Left lung (tissue), 10 donors: ENCODE results near the gene PDIA2. TPM values are rescaled to one million over a fixed set of nuclear protein-coding genes. Genes with fewer than 3 reads are reported as not detected.

Experiments used
- ATAC-seq: fragments of 200-7000 bp; cut with Tn5 transposase; one replicate; pipeline ENCODE4 v1.9.1; 2020; ENCODE audit warnings: moderate library complexity
- DNase-seq, 4 donors: peaks; one replicate each; pipeline ENCODE4 v3.0.0-alpha.2; 2013 to 2020
- H3K27ac ChIP-seq, 2 donors: fragments of 200-600 bp; sonication (generic) in 1 of 2; one replicate each; pipeline versions ENCODE4 v1.5.0 to v1.8.0; 2020 to 2021
- H3K27me3 ChIP-seq, 2 donors: fragments of 200-600 bp; sonication (generic) in 1 of 2; one replicate each; pipeline versions ENCODE4 v1.5.0 to v1.8.0; 2020 to 2021
- H3K36me3 ChIP-seq, 2 donors: fragments of 200-600 bp; sonication (generic) in 1 of 2; one replicate each; pipeline versions ENCODE4 v1.5.0 to v1.8.0; 2020 to 2021
- H3K4me1 ChIP-seq, 2 donors: fragments of 200-600 bp; one replicate each; pipeline ENCODE4 v1.8.0; 2021
- H3K4me3 ChIP-seq, 2 donors: fragments of 200-600 bp; sonication (generic) in 1 of 2; one replicate each; pipeline versions ENCODE4 v1.5.0 to v1.8.0; 2020 to 2021; ENCODE audit warnings: mild to moderate bottlenecking in 1 of 2
- H3K9me3 ChIP-seq, 2 donors: fragments of 200-600 bp; sonication (generic) in 1 of 2; one replicate each; pipeline versions ENCODE4 v1.5.0 to v1.8.0; 2020 to 2021
- intact Hi-C, 2 donors: fragments of 100-400 bp; cut with DNase I; formaldehyde crosslinking; loops; one replicate each; pipeline versions ENCODE4 v1.11.2 to v1.14.2; 2022
- polyA plus RNA-seq, 6 donors: library from polyadenylated mRNA; unstranded; fragments of 120-200 nt; gene quantifications; one replicate each; pipeline ENCODE4 v1.2.1, GENCODE V29; 2013; ENCODE audit not compliant: insufficient read length in 6 of 6
- total RNA-seq, 2 donors: library from RNA; stranded (reverse); fragmentation: NEBNext Ultra II Directional; extraction: Animal tissue kit (Norgen Biotek cat#: 25700); gene quantifications; one replicate each; pipeline ENCODE4 v1.2.1, GENCODE V29; 2021
- TF ChIP-seq, protein P1 (sequence below), 2 donors: fragments of 200-600 bp; sonication (generic) in 1 of 2; IDR thresholded peaks; one replicate each; pipeline versions ENCODE4 v1.5.0 to v1.8.0; 2021; ENCODE audit warnings: antibody characterized with exemption in 2 of 2
- donor health status: DM: no; HTN: yes; CAD: no.
- donor health status: DM: no; HTN: no; CAD: no.

Gene PDIA2
- total and polyA plus RNA-seq, 8 donors, result 0.29 to 1.2 (median 0.57) TPM

DNA sequence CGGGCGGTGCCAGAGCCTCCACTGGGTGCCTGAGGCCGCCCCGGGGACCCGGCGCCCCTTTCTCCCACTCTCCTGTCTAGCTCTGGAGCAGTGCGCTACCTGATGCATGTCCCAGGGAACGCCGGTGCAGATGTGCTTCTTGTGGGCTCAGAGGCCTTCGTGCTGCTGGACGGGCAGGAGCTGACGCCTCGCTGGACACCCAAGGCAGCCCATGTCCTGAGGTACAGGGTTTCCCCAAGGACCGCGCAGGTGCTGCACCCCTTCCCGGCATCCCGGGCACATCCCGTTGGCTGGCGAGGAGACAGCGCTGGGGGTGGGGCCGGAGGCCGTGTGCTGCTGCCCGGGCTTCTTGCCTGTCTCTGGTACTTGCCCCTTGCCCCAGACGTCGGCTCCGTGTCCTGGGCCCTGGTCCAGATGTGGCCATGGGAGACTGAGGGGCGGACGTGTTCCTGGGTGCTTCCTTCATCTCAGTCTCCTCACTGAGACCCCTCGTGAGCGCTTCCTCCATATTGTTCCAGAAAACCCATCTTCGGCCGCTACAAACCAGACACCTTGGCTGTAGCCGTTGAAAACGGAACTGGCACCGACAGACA lies 19.7 kb upstream of the PDIA2 start:
- Histone ChIP-seq H3K4me3 (no peak overlapping the region), H3K4me1 (no peaks in the 10 kb centered on the region), H3K36me3 (peaks cover 0 to 66% of the 10 kb centered on the region in 2 donors), H3K27ac (no peak overlapping the region), H3K27me3 (no peaks in the 10 kb centered on the region), H3K9me3 (no peaks in the 10 kb centered on the region)
- TF ChIP-seq, protein P1, sequence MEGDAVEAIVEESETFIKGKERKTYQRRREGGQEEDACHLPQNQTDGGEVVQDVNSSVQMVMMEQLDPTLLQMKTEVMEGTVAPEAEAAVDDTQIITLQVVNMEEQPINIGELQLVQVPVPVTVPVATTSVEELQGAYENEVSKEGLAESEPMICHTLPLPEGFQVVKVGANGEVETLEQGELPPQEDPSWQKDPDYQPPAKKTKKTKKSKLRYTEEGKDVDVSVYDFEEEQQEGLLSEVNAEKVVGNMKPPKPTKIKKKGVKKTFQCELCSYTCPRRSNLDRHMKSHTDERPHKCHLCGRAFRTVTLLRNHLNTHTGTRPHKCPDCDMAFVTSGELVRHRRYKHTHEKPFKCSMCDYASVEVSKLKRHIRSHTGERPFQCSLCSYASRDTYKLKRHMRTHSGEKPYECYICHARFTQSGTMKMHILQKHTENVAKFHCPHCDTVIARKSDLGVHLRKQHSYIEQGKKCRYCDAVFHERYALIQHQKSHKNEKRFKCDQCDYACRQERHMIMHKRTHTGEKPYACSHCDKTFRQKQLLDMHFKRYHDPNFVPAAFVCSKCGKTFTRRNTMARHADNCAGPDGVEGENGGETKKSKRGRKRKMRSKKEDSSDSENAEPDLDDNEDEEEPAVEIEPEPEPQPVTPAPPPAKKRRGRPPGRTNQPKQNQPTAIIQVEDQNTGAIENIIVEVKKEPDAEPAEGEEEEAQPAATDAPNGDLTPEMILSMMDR (IDR thresholded peaks at IDR 0.05), result no peak
- DNase-seq (no peak), ATAC-seq (no peak)
- intact Hi-C loops, result no loop called here

DNA sequence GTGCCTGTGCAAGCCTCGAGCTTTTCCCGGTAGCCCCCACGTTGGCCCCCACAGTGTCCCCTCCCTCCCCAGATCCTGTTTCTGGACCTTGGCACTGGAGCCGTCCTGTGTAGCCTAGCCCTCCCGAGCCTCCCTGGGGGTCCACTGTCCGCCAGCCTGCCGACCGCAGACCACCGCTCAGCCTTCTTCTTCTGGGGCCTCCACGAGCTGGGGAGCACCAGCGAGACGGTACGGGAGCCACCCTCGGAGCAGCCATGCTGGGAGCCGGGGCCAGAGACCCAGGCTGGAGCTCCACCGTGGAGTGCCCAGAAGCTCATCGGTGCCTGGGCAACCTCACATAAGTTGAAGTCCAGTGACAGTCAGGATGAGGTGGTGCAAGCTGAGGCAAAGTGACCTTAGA lies 19.0 kb upstream of the PDIA2 start:
- ATAC-seq, result no peak
- Histone ChIP-seq H3K4me3 (no peak overlapping the region), H3K36me3 (peaks cover 0 to 66% of the 10 kb centered on the region in 2 donors), H3K27ac (no peak overlapping the region), H3K27me3 (no peaks in the 10 kb centered on the region), H3K9me3 (no peaks in the 10 kb centered on the region), H3K4me1 (no peaks in the 10 kb centered on the region)
- DNase-seq, result no peak
- intact Hi-C loops, result no loop called here
- TF ChIP-seq, protein P1 (IDR thresholded peaks at IDR 0.05), result no peak

DNA sequence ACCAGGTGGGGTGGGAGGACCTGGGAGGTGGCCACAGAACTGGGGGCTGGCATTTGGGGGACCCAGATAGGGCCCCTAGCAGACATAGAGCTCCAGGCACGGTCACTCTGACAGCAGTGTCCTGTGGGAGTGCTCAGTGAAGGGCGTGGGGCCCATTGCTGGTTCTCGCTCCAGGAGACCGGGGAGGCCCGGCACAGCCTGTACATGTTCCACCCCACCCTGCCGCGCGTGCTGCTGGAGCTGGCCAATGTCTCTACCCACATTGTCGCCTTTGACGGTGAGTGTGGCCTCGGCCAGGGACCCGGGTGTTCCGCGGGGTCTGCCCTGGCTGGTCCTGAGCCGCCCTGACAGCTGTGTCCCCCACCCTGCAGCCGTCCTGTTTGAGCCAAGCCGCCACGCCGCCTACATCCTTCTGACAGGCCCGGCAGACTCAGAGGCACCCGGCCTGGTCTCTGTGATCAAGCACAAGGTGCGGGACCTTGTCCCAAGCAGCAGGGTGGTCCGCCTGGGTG lies 18.5 kb upstream of the PDIA2 start:
- Histone ChIP-seq H3K36me3 (peaks cover 0 to 60% of the 10 kb centered on the region in 2 donors), H3K4me3 (no peak overlapping the region), H3K9me3 (no peaks in the 10 kb centered on the region), H3K27me3 (no peaks in the 10 kb centered on the region), H3K27ac (no peak overlapping the region), H3K4me1 (no peaks in the 10 kb centered on the region)
- ATAC-seq, result no peak
- intact Hi-C loops, result no loop called here
- no peak for DNase-seq
- TF ChIP-seq, protein P1 (IDR thresholded peaks at IDR 0.05), result no peak

DNA sequence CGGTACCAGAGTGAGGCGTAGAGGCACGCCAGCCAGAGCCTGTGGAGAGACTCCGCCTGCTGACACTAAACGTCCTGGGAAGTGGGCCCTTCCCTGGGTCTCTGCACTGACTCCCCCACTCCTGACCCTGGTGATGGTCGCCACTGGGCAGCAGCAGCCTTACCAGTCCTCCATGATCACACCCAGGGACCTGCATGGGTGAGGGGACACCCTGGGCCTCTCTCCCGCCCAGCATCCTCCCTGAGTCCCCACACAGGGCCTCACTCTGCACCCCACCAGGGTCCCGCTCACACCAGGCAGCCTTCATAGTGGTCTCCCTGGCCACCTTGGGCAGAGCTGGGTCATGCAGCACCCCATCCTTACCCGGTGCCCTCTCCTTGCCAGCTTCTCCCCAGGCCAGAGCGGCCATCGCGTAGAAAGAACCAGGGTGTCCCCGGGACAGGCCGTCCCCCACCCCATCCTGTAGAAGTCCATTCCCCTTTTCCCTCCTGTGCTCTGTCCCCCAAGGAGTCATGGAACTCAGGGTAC lies 17.9 kb upstream of the PDIA2 start:
- no peak overlapping the region for H3K4me3 ChIP-seq
- TF ChIP-seq, protein P1 (IDR thresholded peaks at IDR 0.05), result no peak
- no peaks in the 10 kb centered on the region for H3K27me3 ChIP-seq
- no peak for DNase-seq
- H3K4me1 ChIP-seq, result no peaks in the 10 kb centered on the region
- intact Hi-C loops, result no loop called here
- peaks cover 0 to 55% of the 10 kb centered on the region in 2 donors for H3K36me3 ChIP-seq
- no peak overlapping the region for H3K27ac ChIP-seq
- H3K9me3 ChIP-seq, result no peaks in the 10 kb centered on the region
- ATAC-seq, result no peak

DNA sequence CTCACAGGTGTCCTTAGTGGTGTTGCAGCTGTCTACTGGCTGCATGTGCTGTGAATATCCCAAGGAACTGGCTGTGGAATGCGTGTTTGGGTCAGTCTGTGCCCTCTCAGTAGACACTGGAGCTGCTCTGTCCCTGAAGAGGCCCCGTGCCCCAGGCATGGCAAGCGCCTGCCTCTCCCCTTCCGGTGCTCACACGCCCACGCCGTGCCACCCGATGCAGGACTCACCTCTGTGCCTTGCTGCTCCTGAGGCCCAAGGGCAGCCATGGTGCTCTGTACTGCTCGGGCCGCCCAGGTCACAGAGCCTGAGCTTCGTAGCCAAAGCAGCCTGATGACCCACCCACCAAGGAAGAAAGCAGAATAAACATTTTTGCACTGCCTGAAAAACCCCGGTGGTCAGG lies 17.3 kb upstream of the PDIA2 start:
- ATAC-seq (no peak), DNase-seq (no peak)

More for the DNA sequence above, 17.3 kb upstream of the PDIA2 start:
- Histone ChIP-seq H3K36me3 (peaks cover 0 to 48% of the 10 kb centered on the region in 2 donors), H3K9me3 (no peaks in the 10 kb centered on the region), H3K4me3 (no peak overlapping the region), H3K4me1 (no peaks in the 10 kb centered on the region), H3K27me3 (peaks cover 0 to 4% of the 10 kb centered on the region in 2 donors), H3K27ac (no peak overlapping the region)
- intact Hi-C loops, result no loop called here
- TF ChIP-seq, protein P1 (IDR thresholded peaks at IDR 0.05), result no peak
